ENCODE data around the gene SPACA4. TPM values are rescaled to one million over a fixed set of nuclear protein-coding genes. Genes with fewer than 3 reads are reported as not detected.
A peak's percentile ranks its signal among the peaks of the same experiment; 100 is the strongest.

The SPACA4 gene
- polyA plus RNA-seq, 3 donors = not detected

DNA sequence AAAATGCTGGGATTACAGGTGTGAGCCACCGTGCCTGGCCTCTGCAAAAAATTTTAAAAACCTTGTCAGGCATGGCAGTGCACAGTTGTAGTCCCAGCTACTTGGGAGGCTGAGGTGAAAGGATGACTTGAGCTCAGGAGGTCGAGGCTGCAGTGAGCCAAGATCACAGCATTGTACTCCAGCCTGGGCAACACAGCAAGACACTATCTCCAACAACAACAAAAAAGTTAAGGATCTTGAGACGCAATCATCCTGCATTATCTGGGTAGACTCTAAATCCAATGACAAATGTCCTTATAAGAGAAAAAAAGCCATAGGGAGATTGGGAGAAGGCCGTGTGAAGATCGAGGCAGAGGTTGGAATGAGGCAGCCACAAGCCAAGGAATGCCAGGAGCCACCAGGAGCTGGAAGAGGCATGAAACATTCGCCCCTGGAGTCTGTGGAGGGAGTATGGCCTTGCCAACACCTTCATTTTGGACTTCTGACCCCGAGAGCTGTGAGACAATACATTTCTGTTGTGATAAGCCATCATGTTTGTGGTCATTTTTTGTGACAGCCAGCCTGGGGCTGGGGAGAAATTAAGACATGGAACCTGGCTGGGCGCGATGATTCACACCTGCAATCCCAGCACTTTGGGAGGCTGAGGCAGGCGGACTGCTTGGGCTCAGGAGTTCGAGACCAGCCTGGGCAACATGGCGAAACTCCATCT is 44.6 kb downstream of the SPACA4 start:
- H3K27me3 Mint-ChIP-seq (ENCODE audit: low read depth in 3 of 3) = peaks cover 5 to 18% (median 9%) of the 10 kb centered on the region in 3 donors
- H3K27me3 ChIP-seq (ENCODE audit: control insufficient read depth in 2 of 2, insufficient read depth in 2 of 2, low read length in 2 of 2) = no peaks in the 10 kb centered on the region
- H3K27ac ChIP-seq (ENCODE audit: low read depth in 1 of 2, low read length in 2 of 2) = no peak overlapping the region
- no peak overlapping the region for H3K4me3 Mint-ChIP-seq
- H3K27ac Mint-ChIP-seq = peak overlapping the region in 2 of 7 donors; percentile 20 to 31
- no peaks in the 10 kb centered on the region for H3K79me2 ChIP-seq (ENCODE audit: insufficient read depth, low read length)
- 98% methylated on average over 6 of the region's 12 CpGs for WGBS (ENCODE audit: insufficient coverage)
- peaks cover 22 to 33% of the 10 kb centered on the region in 2 donors for H3K4me1 ChIP-seq (ENCODE audit: control insufficient read depth in 1 of 2, insufficient read depth in 2 of 2, low read length in 2 of 2)
- peaks cover 37% of the 10 kb centered on the region for H3K4me1 Mint-ChIP-seq
- peaks cover 0 to 3% of the 10 kb centered on the region in 2 donors for H3K36me3 Mint-ChIP-seq
- no peak for DNase-seq
- no peak overlapping the region for H3K9ac ChIP-seq (ENCODE audit: insufficient read depth, low read length, poor library complexity, severe bottlenecking)
- H2AFZ ChIP-seq (ENCODE audit: insufficient read depth, low read depth, low read length, poor library complexity, severe bottlenecking) = no peak overlapping the region
- no peaks in the 10 kb centered on the region for H3K36me3 ChIP-seq (replicated peaks in 1 of 2; ENCODE audit: control insufficient read depth in 1 of 2, insufficient read depth in 2 of 2, low read length in 2 of 2)
- TF ChIP-seq, protein P1, sequence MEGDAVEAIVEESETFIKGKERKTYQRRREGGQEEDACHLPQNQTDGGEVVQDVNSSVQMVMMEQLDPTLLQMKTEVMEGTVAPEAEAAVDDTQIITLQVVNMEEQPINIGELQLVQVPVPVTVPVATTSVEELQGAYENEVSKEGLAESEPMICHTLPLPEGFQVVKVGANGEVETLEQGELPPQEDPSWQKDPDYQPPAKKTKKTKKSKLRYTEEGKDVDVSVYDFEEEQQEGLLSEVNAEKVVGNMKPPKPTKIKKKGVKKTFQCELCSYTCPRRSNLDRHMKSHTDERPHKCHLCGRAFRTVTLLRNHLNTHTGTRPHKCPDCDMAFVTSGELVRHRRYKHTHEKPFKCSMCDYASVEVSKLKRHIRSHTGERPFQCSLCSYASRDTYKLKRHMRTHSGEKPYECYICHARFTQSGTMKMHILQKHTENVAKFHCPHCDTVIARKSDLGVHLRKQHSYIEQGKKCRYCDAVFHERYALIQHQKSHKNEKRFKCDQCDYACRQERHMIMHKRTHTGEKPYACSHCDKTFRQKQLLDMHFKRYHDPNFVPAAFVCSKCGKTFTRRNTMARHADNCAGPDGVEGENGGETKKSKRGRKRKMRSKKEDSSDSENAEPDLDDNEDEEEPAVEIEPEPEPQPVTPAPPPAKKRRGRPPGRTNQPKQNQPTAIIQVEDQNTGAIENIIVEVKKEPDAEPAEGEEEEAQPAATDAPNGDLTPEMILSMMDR (IDR thresholded peaks at IDR 0.05) = no peak
- H4K20me1 ChIP-seq (ENCODE audit: insufficient read depth, low read length) = no peaks in the 10 kb centered on the region
- intact Hi-C loops (cut with micrococcal nuclease) = no loop called here
- no peak overlapping the region for H3K4me3 ChIP-seq (replicated peaks in 1 of 3; ENCODE audit: low read depth in 2 of 3, low read length in 3 of 3)
- H3K9me3 Mint-ChIP-seq = peaks cover 0 to 3% (median 0%) of the 10 kb centered on the region in 7 donors
- H3K9me3 ChIP-seq (replicated peaks in 1 of 2; ENCODE audit: control insufficient read depth in 1 of 2, insufficient read depth in 1 of 2, low read length in 2 of 2) = no peaks in the 10 kb centered on the region
- H3K4me2 ChIP-seq (replicated peaks; ENCODE audit: extremely low read depth, low read length, poor library complexity, severe bottlenecking) = no peak overlapping the region

DNA sequence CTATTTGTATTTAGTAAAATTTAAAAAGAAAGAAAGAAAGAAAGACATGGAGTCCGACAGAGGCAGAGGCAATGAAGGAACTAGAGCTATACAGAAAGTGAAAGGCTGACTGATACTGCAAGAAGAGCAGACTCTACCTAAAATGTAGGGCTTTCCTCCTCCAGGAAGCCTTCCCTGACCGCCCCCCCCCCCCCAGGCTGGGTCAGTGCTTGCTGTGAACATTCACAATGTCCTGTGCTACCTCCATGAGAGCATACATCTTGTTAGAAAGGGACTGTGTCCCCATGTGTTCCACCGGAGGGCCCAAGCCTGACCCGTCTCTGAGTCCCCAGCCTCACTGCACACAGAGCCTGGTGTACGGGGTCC is 45.1 kb downstream of the SPACA4 start:
- intact Hi-C loops (cut with micrococcal nuclease) = no loop called here
- Mint-ChIP-seq H3K4me1 (peaks cover 36% of the 10 kb centered on the region), H3K27me3 (ENCODE audit: low read depth in 3 of 3) (peaks cover 6 to 17% (median 6%) of the 10 kb centered on the region in 3 donors), H3K36me3 (peaks cover 0 to 3% of the 10 kb centered on the region in 2 donors), H3K9me3 (peaks cover 0 to 3% (median 0%) of the 10 kb centered on the region in 7 donors), H3K4me3 (no peak overlapping the region), H3K27ac (peak overlapping the region in 3 of 7 donors; percentile 31 to 52 (median 42))
- Histone ChIP-seq H4K20me1 (ENCODE audit: insufficient read depth, low read length) (no peaks in the 10 kb centered on the region), H3K4me3 (replicated peaks in 1 of 3; ENCODE audit: low read depth in 2 of 3, low read length in 3 of 3) (no peak overlapping the region), H3K27ac (ENCODE audit: low read depth in 1 of 2, low read length in 2 of 2) (no peak overlapping the region), H3K9me3 (replicated peaks in 1 of 2; ENCODE audit: control insufficient read depth in 1 of 2, insufficient read depth in 1 of 2, low read length in 2 of 2) (no peaks in the 10 kb centered on the region), H3K4me2 (replicated peaks; ENCODE audit: extremely low read depth, low read length, poor library complexity, severe bottlenecking) (no peak overlapping the region), H3K4me1 (ENCODE audit: control insufficient read depth in 1 of 2, insufficient read depth in 2 of 2, low read length in 2 of 2) (peaks cover 18 to 28% of the 10 kb centered on the region in 2 donors), H2AFZ (ENCODE audit: insufficient read depth, low read depth, low read length, poor library complexity, severe bottlenecking) (no peak overlapping the region), H3K9ac (ENCODE audit: insufficient read depth, low read length, poor library complexity, severe bottlenecking) (no peak overlapping the region), H3K36me3 (replicated peaks in 1 of 2; ENCODE audit: control insufficient read depth in 1 of 2, insufficient read depth in 2 of 2, low read length in 2 of 2) (no peaks in the 10 kb centered on the region), H3K79me2 (ENCODE audit: insufficient read depth, low read length) (no peaks in the 10 kb centered on the region), H3K27me3 (ENCODE audit: control insufficient read depth in 2 of 2, insufficient read depth in 2 of 2, low read length in 2 of 2) (no peaks in the 10 kb centered on the region)
- no peak for DNase-seq
- 78% methylated on average over 5 of the region's 5 CpGs for WGBS (ENCODE audit: insufficient coverage)
- TF ChIP-seq, protein P1 (IDR thresholded peaks at IDR 0.05) = no peak
